Suprapubic skin (tissue), 4 donors: ENCODE measurements around the gene FOXM1.

ENCODE experiments used
- CTCF ChIP-seq, 2 donors: fragments of 200-600 bp in 1 of 2; fragments of 450-650 bp in 1 of 2; sonication (generic) in 1 of 2; IDR thresholded peaks; one replicate each; pipeline ENCODE4 v1.5.1; 2016 to 2019; ENCODE audit warnings: antibody characterized with exemption in 2 of 2, mild to moderate bottlenecking in 1 of 2, moderate library complexity in 1 of 2
- EP300 ChIP-seq: sonication (generic); formaldehyde crosslinking; IDR thresholded peaks from one replicate; pipeline ENCODE4 v1.6.1; 2017; ENCODE audit warnings: antibody characterized with exemption
- POLR2AphosphoS5 ChIP-seq, 3 donors: sonication (generic); formaldehyde crosslinking; IDR thresholded peaks; one replicate each; pipeline ENCODE4 v1.6.1; 2017; ENCODE audit warnings: antibody characterized with exemption in 3 of 3

GRCh38 chr12:2893007-2893406 lies 16.0 kb upstream of the FOXM1 start:
- TF ChIP-seq CTCF (IDR thresholded peaks at IDR 0.05) (no peak), EP300 (no peak), POLR2AphosphoS5 (IDR thresholded peaks at IDR 0.05) (peak in 1 of 3 donors; percentile 33)
